HepG2 (cell line): Measurements from ENCODE around the gene EDAR. TPM values are rescaled to one million over a fixed set of nuclear protein-coding genes. Genes with fewer than 3 reads are reported as not detected.

Experiments used
- ATAC-seq: fragments of 200-7000 bp; cut with Tn5 transposase; 3 replicates; pipeline ENCODE4 v1.9.1; 2020; ENCODE audit warnings: mild to moderate bottlenecking, moderate library complexity
- BruUV-seq: library from RNA; stranded (reverse); fragments of 400-500 nt; replicated peaks from 2 replicates; lab custom pipeline; 2021; lab: Mats Ljungman, UMichigan
- CTCF ChIA-PET: fragments of 300-600 bp; formaldehyde crosslinking; extraction: SDS; loops from one replicate; lab custom pipeline; 2021; ENCODE audit warnings: low total read pairs, inconsistent platforms, low intra/inter-chr PET ratio; lab: Yijun Ruan, JAX
- POLR2A ChIA-PET: fragments of 350-600 bp; sonication (Branson Sonifier 250); formaldehyde crosslinking; loops from one replicate; lab custom pipeline; 2020; ENCODE audit warnings: antibody characterized with exemption, inconsistent platforms; lab: Yijun Ruan, JAX
- DNase-seq: peaks from one replicate; pipeline ENCODE4 v3.0.0-alpha.2; 2015; ENCODE audit warnings: low spot score
- FAIRE-seq: peaks from 3 replicates; lab custom pipeline; 2011; peaks lifted over from hg19 to GRCh38; lab: Jason Lieb, UNC
- H2AFZ ChIP-seq: one replicate; pipeline ENCODE4 v1.6.1; 2011; ENCODE audit warnings: low read length, inconsistent platforms
- H3K27ac ChIP-seq: fragments of 300-600 bp; 3 replicates; pipeline ENCODE4 v1.8.0; 2011; ENCODE audit warnings: mixed run types, mild to moderate bottlenecking, mixed read lengths, low read length, inconsistent platforms; ENCODE audit not compliant: insufficient read depth; ENCODE audit errors: extremely low read length
- H3K27me3 ChIP-seq, 2 experiments: fragments of 200-600 bp in 1 of 2; 2 replicates in 1 of 2; 3 replicates in 1 of 2; pipeline versions ENCODE4 v1.6.0 to v1.8.0; 2011; ENCODE audit warnings: low read length in 2 of 2, mild to moderate bottlenecking in 2 of 2, moderate library complexity in 2 of 2, inconsistent platforms in 1 of 2; ENCODE audit not compliant: insufficient read depth in 2 of 2, control insufficient read depth in 1 of 2
- H3K36me3 ChIP-seq, 2 experiments: fragments of 200-600 bp in 1 of 2; replicated peaks in 1 of 2; 2 replicates in 1 of 2; 3 replicates in 1 of 2; pipeline versions ENCODE4 v1.5.1 to v1.8.0; 2011; ENCODE audit warnings: low read length in 2 of 2, inconsistent platforms in 1 of 2; ENCODE audit not compliant: insufficient read depth in 2 of 2, control insufficient read depth in 1 of 2
- H3K4me1 ChIP-seq: 2 replicates; pipeline ENCODE4 v1.5.1; 2012; ENCODE audit warnings: low read length, inconsistent platforms; ENCODE audit not compliant: insufficient read depth
- H3K4me2 ChIP-seq: 2 replicates; pipeline ENCODE4 v1.6.0; 2011; ENCODE audit warnings: low read depth, low read length, inconsistent platforms
- H3K4me3 ChIP-seq, 3 experiments: fragments of 200-600 bp in 1 of 3; sonication (generic), shearing (Covaris generic) in 1 of 3; replicated peaks in 1 of 3; 2 replicates each; pipeline ENCODE4 v1.5.1; 2011 to 2016; ENCODE audit warnings: low read length in 3 of 3, inconsistent platforms in 2 of 3, low read depth in 2 of 3, mild to moderate bottlenecking in 2 of 3, control low read depth in 1 of 3, mixed read lengths in 1 of 3; ENCODE audit not compliant: insufficient read depth in 1 of 3
- H3K79me2 ChIP-seq: one replicate; pipeline ENCODE4 v1.6.1; 2011; ENCODE audit warnings: low read length, inconsistent platforms; ENCODE audit not compliant: insufficient read depth
- H3K9ac ChIP-seq: 2 replicates; pipeline ENCODE4 v1.6.0; 2011; ENCODE audit warnings: mild to moderate bottlenecking, low read depth, low read length, inconsistent platforms; ENCODE audit not compliant: insufficient read depth
- H3K9me3 ChIP-seq: 2 replicates; pipeline ENCODE4 v1.5.1; 2012; ENCODE audit warnings: mild to moderate bottlenecking, low read length
- H4K20me1 ChIP-seq: 2 replicates; pipeline ENCODE4 v1.6.0; 2011; ENCODE audit warnings: inconsistent platforms, mild to moderate bottlenecking, low read length, moderate library complexity; ENCODE audit not compliant: insufficient read depth
- GFI1 ChIP-seq: sonication (generic); formaldehyde crosslinking; IDR thresholded peaks from 2 replicates; pipeline ENCODE4 v1.5.0; 2020; ENCODE audit warnings: missing genetic modification reagents, mild to moderate bottlenecking, borderline replicate concordance
- HNRNPL ChIP-seq: fragments of 200-400 bp; formaldehyde crosslinking; IDR thresholded peaks from 2 replicates; pipeline ENCODE4 v1.6.1; 2017; ENCODE audit warnings: mild to moderate bottlenecking, low read depth, low read length
- KAT8 ChIP-seq: IDR thresholded peaks from 2 replicates; pipeline ENCODE4 v1.6.1; 2016; ENCODE audit warnings: missing genetic modification reagents, missing compliant biosample characterization
- MAFF ChIP-seq: IDR thresholded peaks from 2 replicates; pipeline ENCODE4 v1.6.1; 2011; ENCODE audit warnings: low read depth, low read length, improper control_type of control experiment
- MAFK ChIP-seq, 2 experiments: IDR thresholded peaks in 1 of 2; conservative IDR thresholded peaks in 1 of 2; 2 replicates each; pipeline ENCODE4 v1.6.1; 2011; ENCODE audit warnings: improper control_type of control experiment in 2 of 2, low read length in 2 of 2
- RAD21 ChIP-seq: fragments of 450-650 bp; formaldehyde crosslinking; IDR thresholded peaks from 2 replicates; pipeline ENCODE4 v1.5.0; 2020; ENCODE audit warnings: mild to moderate bottlenecking
- SALL2 ChIP-seq: sonication (generic); formaldehyde crosslinking; IDR thresholded peaks from 2 replicates; pipeline ENCODE4 v1.8.1; 2023; ENCODE audit warnings: mild to moderate bottlenecking, missing genetic modification reagents, inconsistent platforms
- SP4 ChIP-seq: sonication (generic); formaldehyde crosslinking; IDR thresholded peaks from 2 replicates; pipeline ENCODE4 v1.8.1; 2023; ENCODE audit warnings: mild to moderate bottlenecking, missing genetic modification reagents
- ZNF160 ChIP-seq: sonication (generic); formaldehyde crosslinking; IDR thresholded peaks from 2 replicates; pipeline ENCODE4 v1.8.0; 2022; ENCODE audit warnings: mild to moderate bottlenecking, inconsistent platforms, missing genetic modification reagents
- WGBS: methylation state at CpG from one replicate; pipeline ENCODE4 v1.1.6; 2017; ENCODE audit warnings: low lambda C conversion rate; 5-methylcytosine and 5-hydroxymethylcytosine counted together
- in situ Hi-C: cut with HindIII; loops from 2 replicates; pipeline ENCODE4 v1.10.0; 2017; ENCODE audit warnings: low pct_unique_long_range_greater_than_20kb; ENCODE audit not compliant: extremely low pct_ligation_motif_present
- intact Hi-C: fragments of 100-400 bp; cut with micrococcal nuclease; formaldehyde crosslinking; loops from one replicate; pipeline ENCODE4 v1.10.0; 2022; ENCODE audit not compliant: unreplicated experiment
- polyA plus RNA-seq, 8 experiments: library from polyadenylated mRNA; depleted of rRNA in 3 of 8; stranded (reverse) in 7 of 8; unstranded in 1 of 8; fragments of >200 nt; fragmentation: Illumina TruSeq in 4 of 8; extraction: Trizol in 4 of 8; gene quantifications; 2 replicates each; pipeline versions ENCODE4 v1.2.1 to v1.2.3, GENCODE V29; 2011 to 2016; ENCODE audit warnings: low read depth in 4 of 8, missing spikeins in 1 of 8, mixed read lengths in 1 of 8; ENCODE audit not compliant: insufficient read depth in 1 of 8
- total RNA-seq, 5 experiments: library from RNA; depleted of rRNA; stranded (reverse); fragments of >200 nt; fragmentation: Illumina TruSeq; extraction: Trizol; gene quantifications; 2 replicates each; pipeline ENCODE4 v1.2.3, GENCODE V29; 2016; ENCODE audit warnings: low read depth in 1 of 5
- TF ChIP-seq, protein P1 (sequence below): sonication (generic); formaldehyde crosslinking; IDR thresholded peaks from 2 replicates; pipeline ENCODE4 v1.5.0; 2020; ENCODE audit warnings: missing genetic modification reagents, mild to moderate bottlenecking, borderline replicate concordance

EDAR gene
- total and polyA plus RNA-seq, 2 of the 13 experiments (the other 11 are each of a cell fraction or from before 2014, with no cell fraction given): not detected

DNA sequence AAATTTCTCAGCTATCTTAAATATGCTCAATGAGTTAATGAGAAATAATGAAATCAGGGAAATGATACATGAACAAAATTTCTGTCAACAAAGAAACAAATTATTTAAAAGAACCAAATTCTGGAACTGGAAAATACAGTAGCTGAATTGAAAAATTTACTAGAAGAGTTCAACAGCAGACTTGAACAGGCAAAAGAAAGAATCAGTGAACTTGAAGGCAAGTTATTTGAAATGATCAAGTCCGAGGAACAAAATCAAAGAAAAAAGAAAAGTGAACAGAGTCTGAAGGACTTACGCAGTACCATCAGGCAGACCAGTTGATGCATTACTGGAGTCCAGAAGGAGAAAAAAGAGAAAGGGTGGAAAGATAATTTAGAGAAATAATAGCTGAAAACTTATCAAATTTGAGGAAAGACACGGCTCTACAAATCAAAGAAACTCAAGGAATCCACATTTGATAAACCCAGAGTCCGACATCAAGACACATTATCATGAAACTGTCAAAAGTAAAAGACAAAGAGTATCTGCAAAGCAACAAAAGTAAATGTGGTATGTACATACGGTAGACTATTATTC is 118.9 kb downstream of the EDAR start (continued):
- TF ChIP-seq ZNF160 (CRISPR knock-in tag) (peak; percentile 100), SP4 (CRISPR knock-in tag) (no peak), HNRNPL (no peak)

DNA sequence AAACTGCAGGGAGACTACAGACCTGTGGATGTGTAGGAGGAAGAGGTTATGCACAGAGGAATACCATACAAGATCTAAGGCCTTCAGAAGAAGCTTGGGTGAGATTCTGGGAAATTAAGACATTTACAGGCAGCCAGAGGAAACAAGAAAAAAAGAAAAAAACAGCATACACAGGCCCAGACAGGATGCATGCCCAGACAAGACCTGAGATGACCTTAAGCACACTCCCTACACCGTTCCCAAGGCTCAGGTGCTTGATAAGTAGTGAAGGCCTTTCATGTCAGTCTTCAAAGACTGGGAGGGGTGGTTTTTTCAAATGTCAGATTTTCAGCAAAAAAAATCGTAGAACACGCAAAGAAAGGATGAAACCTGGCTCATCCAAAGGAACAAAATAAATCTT is 119.5 kb downstream of the EDAR start:
- Histone ChIP-seq H3K4me2 (no peak overlapping the region), H3K9ac (no peak overlapping the region), H3K79me2 (no peaks in the 10 kb centered on the region), H3K36me3 (peaks cover 13 to 22% of the 10 kb centered on the region in 2 experiments; a peak in 4 of 5 replicates), H3K27ac (no peak overlapping the region), H3K27me3 (no peaks in the 10 kb centered on the region), H3K4me1 (no peaks in the 10 kb centered on the region), H4K20me1 (no peaks in the 10 kb centered on the region), H3K9me3 (peaks cover 19% of the 10 kb centered on the region), H3K4me3 (no peak overlapping the region), H2AFZ (no peak overlapping the region)
- POLR2A ChIA-PET: no interaction called here
- no TSS peak for BruUV-seq
- TF ChIP-seq GFI1 (CRISPR knock-in tag) (no peak), SALL2 (CRISPR knock-in tag) (no peak), KAT8 (no peak)
- TF ChIP-seq, protein P1, sequence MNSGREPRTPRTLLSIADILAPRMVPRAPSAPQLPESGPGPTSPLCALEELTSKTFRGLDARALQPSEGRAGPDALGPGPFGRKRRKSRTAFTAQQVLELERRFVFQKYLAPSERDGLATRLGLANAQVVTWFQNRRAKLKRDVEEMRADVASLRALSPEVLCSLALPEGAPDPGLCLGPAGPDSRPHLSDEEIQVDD: no peak
- in situ Hi-C loops: no loop called here
- DNase-seq (no peak), ATAC-seq (no peak), FAIRE-seq (no peak)
- CTCF ChIA-PET: no interaction called here
- 97% methylated on average over 3 of the region's 3 CpGs for WGBS
- intact Hi-C loops: no loop called here

DNA sequence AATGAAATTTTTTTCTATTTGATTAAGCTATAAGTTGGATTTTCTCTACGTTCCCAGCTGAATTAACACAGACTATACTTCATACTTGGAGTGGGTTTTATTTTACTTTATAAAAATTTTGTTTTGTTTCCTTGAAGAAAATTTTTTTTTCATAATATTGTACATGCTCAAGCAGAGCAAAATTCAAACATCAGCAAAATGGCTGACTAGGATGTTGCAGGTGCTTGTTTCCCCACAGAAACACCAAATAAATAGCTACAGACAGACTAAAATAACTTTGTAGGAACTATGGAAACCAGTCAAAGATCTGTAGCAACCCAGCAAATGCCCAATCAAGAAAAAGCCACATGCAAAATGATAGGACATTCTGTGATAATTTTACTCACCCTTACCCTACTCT is 120.1 kb downstream of the EDAR start:
- FAIRE-seq (no peak), ATAC-seq (no peak), DNase-seq (no peak)
- no peaks in the 10 kb centered on the region for H3K79me2 ChIP-seq
- H3K27ac ChIP-seq: no peak overlapping the region
- ChIA-PET CTCF (no interaction called here), POLR2A (no interaction called here)
- H3K9me3 ChIP-seq: peaks cover 19% of the 10 kb centered on the region
- no peak overlapping the region for H3K4me3 ChIP-seq
- intact Hi-C loops: no loop called here
- H3K4me2 ChIP-seq: no peak overlapping the region
- 95% methylated on average over 1 of the region's 1 CpG for WGBS
- no TSS peak for BruUV-seq
- no peak overlapping the region for H2AFZ ChIP-seq
- in situ Hi-C loops: no loop called here
- H3K9ac ChIP-seq: no peak overlapping the region
- no peaks in the 10 kb centered on the region for H4K20me1 ChIP-seq
- H3K36me3 ChIP-seq: peaks cover 13 to 22% of the 10 kb centered on the region in 2 experiments; a peak in 4 of 5 replicates
- no peaks in the 10 kb centered on the region for H3K4me1 ChIP-seq
- TF ChIP-seq MAFK (conservative IDR thresholded peaks at IDR 0.05 in 1 of 2, IDR thresholded peaks at IDR 0.05 in 1 of 2; ENCODE audit: low read length in 2 of 2) (peak; percentile 51 to 53; a peak in 3 of 4 replicates), RAD21 (no peak), MAFF (peak; percentile 42; the same call in 1 of the 2 replicates)
- no peaks in the 10 kb centered on the region for H3K27me3 ChIP-seq
